HEK293T (cell line): ENCODE data around the gene OR1Q1.
A peak's percentile ranks its signal among the peaks of the same experiment; 100 is the strongest.

Experiments used
- CTCF ChIA-PET: fragments of 350-600 bp; formaldehyde crosslinking; extraction: SDS; loops from one replicate; lab custom pipeline; 2021; ENCODE audit warnings: antibody characterized with exemption, inconsistent platforms; lab: Yijun Ruan, JAX
- POLR2A ChIA-PET: fragments of 350-600 bp; formaldehyde crosslinking; extraction: SDS; loops from one replicate; lab custom pipeline; 2020; ENCODE audit warnings: antibody characterized with exemption, inconsistent platforms; lab: Yijun Ruan, JAX
- DNase-seq: peaks from one replicate; pipeline ENCODE4 v3.0.0; 2012; ENCODE audit warnings: mixed read lengths; ENCODE audit errors: extremely low spot score
- ARNT ChIP-seq: fragments of 450-650 bp; IDR thresholded peaks from 2 replicates; pipeline ENCODE4 v1.6.1; 2017; ENCODE audit warnings: mild to moderate bottlenecking
- BHLHE40 ChIP-seq: fragments of 450-650 bp; IDR thresholded peaks from 2 replicates; pipeline ENCODE4 v1.6.1; 2016; ENCODE audit warnings: mild to moderate bottlenecking, moderate library complexity, borderline replicate concordance
- CTBP1 ChIP-seq: fragments of 450-650 bp; IDR thresholded peaks from 2 replicates; pipeline ENCODE4 v1.6.1; 2016; ENCODE audit warnings: borderline replicate concordance
- ELF4 ChIP-seq: fragments of 450-650 bp; IDR thresholded peaks from 2 replicates; pipeline ENCODE4 v1.6.1; 2017; ENCODE audit warnings: antibody characterized with exemption
- FOXA1 ChIP-seq: fragments of 450-650 bp; IDR thresholded peaks from 2 replicates; pipeline ENCODE4 v1.6.1; 2016; ENCODE audit warnings: mild to moderate bottlenecking
- FOXK2 ChIP-seq: fragments of 450-650 bp; IDR thresholded peaks from 2 replicates; pipeline ENCODE4 v1.6.1; 2016; ENCODE audit warnings: mild to moderate bottlenecking
- FOXM1 ChIP-seq: fragments of 450-650 bp; IDR thresholded peaks from 2 replicates; pipeline ENCODE4 v1.6.1; 2017; ENCODE audit warnings: mild to moderate bottlenecking, borderline replicate concordance
- HDGF ChIP-seq: fragments of 450-650 bp; IDR thresholded peaks from 2 replicates; pipeline ENCODE4 v1.6.1; 2017; ENCODE audit warnings: antibody characterized with exemption, borderline replicate concordance
- L3MBTL2 ChIP-seq: fragments of 450-650 bp; conservative IDR thresholded peaks from 2 replicates; pipeline ENCODE4 v1.6.1; 2016; ENCODE audit warnings: mild to moderate bottlenecking
- LEF1 ChIP-seq: fragments of 450-650 bp; IDR thresholded peaks from 2 replicates; pipeline ENCODE4 v1.6.1; 2017; ENCODE audit warnings: mild to moderate bottlenecking, borderline replicate concordance
- NFRKB ChIP-seq: fragments of 450-650 bp; IDR thresholded peaks from 2 replicates; pipeline ENCODE4 v1.6.1; 2016; ENCODE audit warnings: mild to moderate bottlenecking, moderate library complexity
- SP1 ChIP-seq: fragments of 450-650 bp; IDR thresholded peaks from 2 replicates; pipeline ENCODE4 v1.6.1; 2017
- SUZ12 ChIP-seq: fragments of 450-650 bp; IDR thresholded peaks from 2 replicates; pipeline ENCODE4 v1.6.1; 2016; ENCODE audit warnings: mild to moderate bottlenecking
- TARDBP ChIP-seq: fragments of 450-650 bp; IDR thresholded peaks from 2 replicates; pipeline ENCODE4 v1.6.1; 2016
- ZNF384 ChIP-seq: fragments of 450-650 bp; IDR thresholded peaks from 2 replicates; pipeline ENCODE4 v1.6.1; 2016
- TF ChIP-seq, protein P1 (sequence below): fragments of 450-650 bp; IDR thresholded peaks from 2 replicates; pipeline ENCODE4 v1.6.1; 2016

The OR1Q1 gene

DNA sequence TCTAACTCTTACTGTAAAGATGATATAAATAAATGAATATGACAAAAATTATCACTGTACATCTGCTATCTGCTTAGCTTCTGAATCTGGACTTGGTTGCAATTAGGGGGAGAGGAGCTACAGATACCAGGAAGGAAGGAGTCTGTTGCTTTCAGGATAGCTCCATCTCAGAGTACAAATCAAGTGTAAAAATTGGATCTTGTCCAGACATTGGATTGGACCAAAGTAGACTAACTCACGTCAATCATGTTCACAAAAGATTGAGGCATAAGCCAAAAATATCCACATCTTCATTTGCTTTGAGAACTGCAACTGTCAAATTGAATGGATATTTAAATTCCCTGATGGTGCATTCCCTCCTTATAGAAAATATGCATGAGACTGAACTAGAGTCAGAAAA is 8.8 kb upstream of the OR1Q1 start:
- POLR2A ChIA-PET: no interaction called here
- CTCF ChIA-PET: no interaction called here
- no peak for TF ChIP-seq FOXM1
- no peak for TF ChIP-seq BHLHE40
- TF ChIP-seq SP1: no peak
- no peak for TF ChIP-seq L3MBTL2
- no peak for TF ChIP-seq TARDBP
- no peak for TF ChIP-seq ARNT
- no peak for TF ChIP-seq CTBP1
- TF ChIP-seq HDGF: no peak
- no peak for TF ChIP-seq FOXK2
- DNase-seq: no peak

DNA sequence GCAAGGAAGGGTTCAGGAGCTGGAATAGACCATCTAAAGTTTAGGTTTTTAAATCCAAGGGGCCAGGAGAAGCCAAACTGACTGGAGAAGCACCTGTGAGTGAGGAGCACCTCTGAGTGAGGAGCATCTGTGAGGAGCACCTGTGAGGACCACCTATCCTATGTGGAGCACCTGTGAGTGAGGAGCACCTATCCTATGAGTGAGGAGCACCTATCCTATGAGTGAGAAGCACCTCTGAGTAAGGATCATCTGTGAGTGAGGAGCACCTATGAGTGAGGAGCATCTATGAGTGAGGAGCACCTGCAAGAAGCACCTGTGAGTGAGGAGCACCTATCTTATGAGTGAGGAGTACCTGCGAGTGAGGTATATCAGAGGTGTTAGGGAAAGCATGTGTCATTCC is 8.0 kb upstream of the OR1Q1 start:
- TF ChIP-seq FOXM1 (no peak), CTBP1 (no peak), ELF4 (no peak), FOXA1 (no peak), LEF1 (no peak)

DNA sequence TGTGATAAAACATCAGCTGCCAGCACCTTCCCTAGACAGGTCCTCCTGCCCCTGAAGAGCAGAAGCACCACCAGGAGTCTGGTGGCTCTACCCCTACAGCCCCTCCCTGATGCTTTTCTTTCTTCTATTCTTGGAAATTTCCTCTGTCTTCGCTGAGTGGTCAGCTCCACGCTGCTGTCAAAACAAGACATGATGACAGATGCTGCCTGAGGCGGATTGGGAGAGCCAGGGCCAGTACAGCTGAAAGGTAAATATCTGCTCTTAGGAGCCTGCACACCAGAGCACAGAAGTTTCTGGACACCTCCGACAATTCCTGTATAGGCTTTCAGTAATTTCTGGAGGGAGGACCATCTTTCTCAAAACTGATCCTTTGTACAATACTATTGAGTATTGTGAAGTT is 4.7 kb upstream of the OR1Q1 start:
- ChIA-PET POLR2A (no interaction called here), CTCF (no interaction called here)
- TF ChIP-seq FOXM1 (no peak), HDGF (no peak), ELF4 (no peak), FOXK2 (no peak), TARDBP (no peak), LEF1 (no peak), ARNT (no peak), ZNF384 (no peak), CTBP1 (no peak), SP1 (no peak), FOXA1 (no peak)
- TF ChIP-seq, protein P1, sequence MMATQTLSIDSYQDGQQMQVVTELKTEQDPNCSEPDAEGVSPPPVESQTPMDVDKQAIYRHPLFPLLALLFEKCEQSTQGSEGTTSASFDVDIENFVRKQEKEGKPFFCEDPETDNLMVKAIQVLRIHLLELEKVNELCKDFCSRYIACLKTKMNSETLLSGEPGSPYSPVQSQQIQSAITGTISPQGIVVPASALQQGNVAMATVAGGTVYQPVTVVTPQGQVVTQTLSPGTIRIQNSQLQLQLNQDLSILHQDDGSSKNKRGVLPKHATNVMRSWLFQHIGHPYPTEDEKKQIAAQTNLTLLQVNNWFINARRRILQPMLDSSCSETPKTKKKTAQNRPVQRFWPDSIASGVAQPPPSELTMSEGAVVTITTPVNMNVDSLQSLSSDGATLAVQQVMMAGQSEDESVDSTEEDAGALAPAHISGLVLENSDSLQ: no peak
- no peak for DNase-seq

More for the DNA sequence above, 8.0 kb upstream of the OR1Q1 start:
- ChIA-PET POLR2A (no interaction called here), CTCF (no interaction called here)
- DNase-seq: no peak

DNA sequence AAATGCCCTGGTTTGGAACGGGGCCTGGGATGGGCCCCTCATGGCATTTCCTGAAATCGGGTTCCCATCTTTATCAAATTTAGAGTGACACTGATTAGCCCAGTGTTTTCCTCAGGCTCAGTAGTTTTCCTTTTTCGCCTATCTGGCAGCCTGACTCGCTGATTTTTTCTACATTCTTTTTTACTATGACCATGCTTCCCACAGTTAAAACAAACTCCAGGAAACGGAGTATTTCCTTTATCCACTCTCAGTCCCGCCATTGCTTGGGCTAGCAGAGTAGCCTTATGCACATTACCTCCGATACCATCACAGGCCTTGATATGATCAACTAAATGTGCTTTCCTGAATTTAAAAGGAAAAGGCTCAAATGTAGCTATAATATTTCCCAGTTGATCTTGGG is 5.5 kb downstream of the OR1Q1 start:
- DNase-seq: no peak
- POLR2A ChIA-PET: no interaction called here

DNA sequence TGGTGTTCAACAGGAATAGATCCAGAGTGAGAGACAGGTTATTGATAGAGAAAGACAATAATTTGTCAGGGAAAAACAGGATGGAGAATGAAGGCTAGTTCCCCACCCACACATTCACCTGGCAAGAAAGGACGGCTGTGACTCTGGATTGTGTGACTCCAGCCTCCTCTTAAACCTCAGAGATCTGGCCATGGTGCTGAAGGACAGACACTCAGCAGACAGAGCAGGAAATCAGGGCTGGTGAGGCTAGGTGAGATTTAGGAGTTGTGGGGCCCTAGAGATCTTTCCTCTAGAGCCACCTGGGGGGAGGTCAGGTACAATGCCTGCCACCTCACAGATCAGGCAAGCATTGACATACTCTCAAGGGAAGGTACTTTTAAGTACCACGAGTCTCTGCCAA is 27.7 kb downstream of the OR1Q1 start:
- ChIA-PET POLR2A (no interaction called here), CTCF (no interaction called here)
- peak; percentile 12 for DNase-seq
- TF ChIP-seq LEF1 (no peak), ARNT (no peak), FOXM1 (no peak), CTBP1 (no peak), FOXK2 (no peak), FOXA1 (no peak), NFRKB (no peak), SUZ12 (no peak), ELF4 (no peak), BHLHE40 (no peak), HDGF (no peak), L3MBTL2 (no peak), TARDBP (no peak), SP1 (no peak)
- TF ChIP-seq, protein P1: no peak

More for the DNA sequence above, 5.5 kb downstream of the OR1Q1 start:
- CTCF ChIA-PET: no interaction called here
- TF ChIP-seq L3MBTL2: no peak
- no peak for TF ChIP-seq NFRKB
- no peak for TF ChIP-seq FOXK2
- TF ChIP-seq ZNF384: no peak
- TF ChIP-seq ELF4: no peak
- TF ChIP-seq ARNT: no peak
- TF ChIP-seq BHLHE40: no peak
- TF ChIP-seq HDGF: no peak
- TF ChIP-seq SUZ12: no peak
- TF ChIP-seq, protein P1: no peak
- no peak for TF ChIP-seq SP1
- TF ChIP-seq CTBP1: no peak
- TF ChIP-seq FOXM1: no peak

DNA sequence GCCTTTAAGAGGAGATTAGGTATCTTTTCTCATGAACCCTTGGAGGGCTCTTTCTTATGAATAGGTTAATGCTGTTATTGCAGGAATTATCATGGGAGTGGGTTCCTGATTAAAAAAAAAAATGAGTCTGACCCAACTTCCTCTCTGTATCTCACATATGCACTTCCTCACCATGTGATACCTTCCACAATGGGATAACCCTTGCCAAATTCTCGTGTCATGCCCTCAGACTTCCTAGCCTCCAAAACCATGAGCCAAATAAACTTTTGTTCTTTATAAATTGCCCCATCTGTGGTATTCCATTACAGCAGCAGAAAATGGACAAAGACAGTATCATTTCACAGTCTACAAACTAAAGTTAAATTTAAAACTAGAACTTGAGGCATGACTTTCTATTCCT is 41.8 kb downstream of the OR1Q1 start:
- DNase-seq: no peak
- CTCF ChIA-PET: no interaction called here

DNA sequence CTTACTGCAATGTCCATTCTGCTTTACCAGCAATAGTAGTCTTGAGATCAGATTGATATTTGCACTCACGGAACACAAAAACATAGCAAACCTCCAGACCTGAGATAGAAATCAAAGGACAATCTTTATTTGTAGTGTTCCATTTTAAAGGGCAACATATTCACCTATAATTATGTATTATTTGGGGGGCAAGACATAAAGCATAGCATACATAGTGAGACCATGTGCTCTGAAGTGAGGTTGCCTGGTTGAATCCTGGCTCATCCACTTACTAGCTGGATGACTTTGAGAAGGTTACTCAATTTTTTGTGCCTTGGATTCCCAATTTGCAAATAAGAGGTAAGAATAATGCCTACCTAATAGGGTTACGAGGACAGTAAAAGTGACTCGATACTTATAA is 43.0 kb downstream of the OR1Q1 start, which contains the start of gene OR1B1:
Gene OR1B1, minus strand, starts transcription at position 101 of the 400 bp plus-strand sequence.
- TF ChIP-seq L3MBTL2: no peak
- TF ChIP-seq, protein P1: no peak
- POLR2A ChIA-PET: no interaction called here
- CTCF ChIA-PET: no interaction called here
- DNase-seq: no peak

More for the DNA sequence above, 41.8 kb downstream of the OR1Q1 start:
- POLR2A ChIA-PET: no interaction called here
- TF ChIP-seq SUZ12 (no peak), BHLHE40 (no peak), FOXM1 (no peak), FOXA1 (no peak), HDGF (no peak), ARNT (no peak), L3MBTL2 (no peak), SP1 (no peak)
